GM19463 (cell line): ENCODE data around the gene SAPCD1.

Experiments used
- ATAC-seq: cut with Tn5 transposase; IDR thresholded peaks from one replicate; pipeline ENCODE4 v1.9.1; 2021; ENCODE audit warnings: mild to moderate bottlenecking, moderate library complexity; ENCODE audit not compliant: unreplicated experiment

Gene SAPCD1

DNA sequence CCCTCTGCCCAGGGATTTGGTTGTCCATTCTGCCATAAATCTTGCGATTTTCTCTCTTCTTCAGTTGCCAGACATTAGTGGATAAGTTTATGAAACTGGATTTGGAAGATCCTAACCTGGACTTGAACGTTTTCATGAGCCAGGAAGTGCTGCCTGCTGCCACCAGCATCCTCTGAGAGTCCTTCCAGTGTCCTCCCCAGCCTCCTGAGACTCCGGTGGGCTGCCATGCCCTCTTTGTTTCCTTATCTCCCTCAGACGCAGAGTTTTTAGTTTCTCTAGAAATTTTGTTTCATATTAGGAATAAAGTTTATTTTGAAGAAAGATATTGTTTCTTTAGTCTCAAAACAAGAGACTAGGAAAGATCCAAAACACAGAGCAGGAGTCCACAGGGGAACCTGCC is at the start of gene SAPCD1:
TSS of gene SAPCD1 (plus strand) at position 301 of the 400 bp plus-strand sequence. CDS start 399 bp downstream, outside the sequence.
- ATAC-seq, result no peak

DNA sequence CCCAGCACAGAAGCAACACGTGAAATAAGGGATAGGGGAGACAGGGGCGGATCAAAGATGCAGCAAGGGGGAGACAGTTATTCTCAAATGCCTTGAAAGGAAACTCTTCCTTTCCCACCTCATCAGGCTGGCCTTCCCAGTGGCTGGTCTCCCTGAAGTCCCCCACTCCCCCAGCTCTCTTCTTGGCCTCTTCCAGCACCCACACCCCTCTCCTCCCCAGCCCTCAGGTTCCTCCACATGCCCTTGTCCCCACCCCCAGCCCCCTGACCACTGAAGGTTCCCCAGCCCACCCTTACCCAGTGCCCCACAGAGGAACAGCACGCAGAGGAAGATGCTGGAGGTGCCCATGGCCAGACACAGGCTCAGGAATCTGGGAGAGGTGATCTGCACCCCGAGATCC is 49.0 kb upstream of the SAPCD1 start:
- ATAC-seq, result no peak

DNA sequence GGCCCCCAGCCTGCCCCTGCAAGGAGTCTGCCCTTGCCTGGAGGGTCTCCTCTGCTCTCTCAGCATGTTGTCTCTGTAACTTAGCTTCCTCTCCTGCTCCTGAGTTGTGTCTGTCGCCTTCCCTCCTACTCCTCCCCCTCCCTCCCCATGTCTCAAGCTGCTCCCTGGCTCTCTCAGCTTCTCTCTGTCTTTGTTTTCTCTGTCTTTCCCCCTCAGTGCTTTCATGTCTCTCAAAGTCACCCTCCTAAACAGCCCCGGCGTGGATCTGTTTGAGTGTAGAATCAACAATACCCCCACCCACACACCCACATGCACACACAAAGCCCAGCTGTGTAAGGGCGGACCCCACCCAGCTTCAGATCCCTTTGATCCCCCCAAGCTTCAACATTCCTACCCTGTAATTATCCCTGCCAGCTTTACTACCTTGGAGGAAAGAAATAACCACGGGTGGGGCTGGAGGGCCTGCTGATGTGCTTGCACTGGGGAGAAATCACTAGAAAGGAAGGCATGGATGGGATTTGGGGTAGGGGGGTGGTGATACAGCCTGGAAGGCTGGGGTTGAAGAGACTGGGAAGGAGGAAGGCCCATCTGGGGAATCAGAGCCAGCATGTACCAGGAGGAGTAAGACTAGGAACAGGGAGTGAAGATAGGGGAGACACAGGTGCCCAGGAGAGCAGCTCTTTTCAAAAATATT is 48.3 kb upstream of the SAPCD1 start:
- no peak for ATAC-seq

DNA sequence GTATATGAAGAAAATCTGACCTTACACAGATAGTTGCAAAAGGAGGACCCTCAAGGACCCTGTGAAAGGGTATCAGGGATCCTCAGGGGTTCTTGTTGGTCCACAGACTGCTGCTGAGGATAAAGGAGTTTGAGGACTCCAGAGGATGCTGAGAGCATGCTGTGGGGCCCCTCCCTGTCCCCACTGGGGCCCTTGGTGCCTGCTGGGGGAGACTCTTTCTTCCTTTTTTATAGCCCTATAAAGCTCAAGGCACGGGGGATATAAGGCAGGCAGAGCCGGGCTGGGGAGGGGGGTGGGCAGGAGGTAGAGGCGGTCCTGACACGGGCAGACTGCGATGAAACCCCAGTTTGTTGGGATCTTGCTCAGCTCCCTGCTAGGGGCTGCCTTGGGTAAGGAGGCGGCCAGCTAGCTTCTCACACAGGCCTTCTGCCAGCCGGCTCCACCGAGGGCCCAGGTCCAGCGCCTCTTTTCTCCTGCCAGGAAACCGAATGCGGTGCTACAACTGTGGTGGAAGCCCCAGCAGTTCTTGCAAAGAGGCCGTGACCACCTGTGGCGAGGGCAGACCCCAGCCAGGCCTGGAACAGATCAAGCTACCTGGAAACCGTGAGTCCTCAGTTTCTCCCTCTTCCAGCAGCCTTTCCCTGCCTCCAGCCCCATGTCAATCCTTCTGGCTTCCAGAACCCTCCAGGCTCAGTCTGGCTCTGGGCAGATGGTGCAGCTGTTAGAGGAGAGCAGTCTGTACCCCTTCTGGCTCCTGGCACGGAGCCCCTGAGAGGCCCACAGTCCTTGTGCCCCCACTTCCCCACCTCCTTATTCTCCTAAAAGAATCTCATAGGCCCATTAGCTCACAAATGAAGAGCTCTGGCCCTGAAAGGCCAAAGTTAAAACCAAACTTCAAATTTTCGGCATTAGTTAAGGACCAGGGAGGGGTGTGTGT is 47.2 kb upstream of the SAPCD1 start, which contains the start of gene LY6G6D:
TSS of gene LY6G6D (plus strand) at position 327 of the 937 bp plus-strand sequence. CDS start at position 335, 8 bp downstream.
- ATAC-seq, result no peak

DNA sequence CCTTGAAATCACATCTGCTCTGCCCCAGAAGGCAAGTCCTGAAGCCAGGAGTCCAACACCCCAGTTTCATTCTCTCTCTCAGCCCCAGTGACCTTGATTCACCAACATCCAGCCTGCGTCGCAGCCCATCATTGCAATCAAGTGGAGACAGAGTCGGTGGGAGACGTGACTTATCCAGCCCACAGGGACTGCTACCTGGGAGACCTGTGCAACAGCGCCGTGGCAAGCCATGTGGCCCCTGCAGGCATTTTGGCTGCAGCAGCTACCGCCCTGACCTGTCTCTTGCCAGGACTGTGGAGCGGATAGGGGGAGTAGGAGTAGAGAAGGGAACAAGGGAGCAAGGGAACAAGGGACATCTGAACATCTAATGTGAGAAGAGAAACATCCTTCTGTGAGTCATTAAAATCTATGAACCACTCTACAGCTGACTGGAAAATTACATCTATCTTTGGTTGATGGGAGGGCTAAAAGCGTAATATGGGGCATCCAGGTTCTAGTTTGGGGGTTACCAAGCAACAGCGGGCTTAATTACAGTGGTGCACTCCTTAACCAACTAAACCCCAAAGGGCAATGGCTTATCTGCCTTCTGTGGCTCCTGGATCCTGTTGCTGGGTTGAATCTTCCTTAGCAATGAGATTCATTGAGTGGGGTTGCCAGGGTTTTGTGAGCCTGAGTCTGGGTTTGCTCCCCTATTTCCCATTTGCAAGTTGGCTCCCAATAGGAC is 44.8 kb upstream of the SAPCD1 start:
- no peak for ATAC-seq

DNA sequence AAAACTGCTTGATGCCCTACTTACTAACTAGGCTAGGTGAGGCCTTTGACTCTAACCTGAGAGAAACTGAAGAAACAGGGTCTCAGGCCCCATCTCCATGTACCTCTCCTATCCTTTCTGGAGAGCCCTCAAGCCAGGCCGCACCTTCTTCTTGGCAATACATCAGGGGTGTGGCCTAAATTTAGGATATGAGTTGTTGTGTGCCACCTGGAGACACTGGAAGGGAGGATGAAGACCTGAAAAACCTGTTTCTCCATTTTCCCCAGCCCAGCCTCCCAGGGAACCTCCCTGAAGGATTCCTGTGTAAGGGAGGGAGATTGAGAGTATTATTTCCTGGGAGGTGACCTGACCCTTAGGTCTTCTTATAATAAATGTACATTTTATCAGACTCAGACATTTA is 44.2 kb upstream of the SAPCD1 start:
- no peak for ATAC-seq

DNA sequence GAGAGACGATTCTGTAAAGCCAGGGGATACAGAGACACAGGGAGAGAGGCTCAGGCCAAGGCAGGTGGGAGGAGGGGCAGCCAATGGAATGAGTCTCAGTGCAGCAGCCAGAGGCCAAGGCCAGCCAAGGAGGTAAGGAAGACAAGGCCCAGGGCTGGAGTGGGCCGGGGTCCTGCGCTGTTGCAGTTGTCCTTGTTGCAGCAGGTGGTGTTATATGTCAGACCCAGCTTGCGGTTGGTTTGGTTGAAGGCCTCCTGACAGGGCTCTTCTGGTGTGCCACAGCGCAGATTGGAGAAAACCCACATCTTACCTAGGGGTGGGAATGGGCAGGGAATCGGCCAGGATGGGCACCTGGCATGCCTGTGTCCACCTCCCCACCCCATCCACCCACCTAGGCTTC is 43.5 kb upstream of the SAPCD1 start:
- no peak for ATAC-seq

DNA sequence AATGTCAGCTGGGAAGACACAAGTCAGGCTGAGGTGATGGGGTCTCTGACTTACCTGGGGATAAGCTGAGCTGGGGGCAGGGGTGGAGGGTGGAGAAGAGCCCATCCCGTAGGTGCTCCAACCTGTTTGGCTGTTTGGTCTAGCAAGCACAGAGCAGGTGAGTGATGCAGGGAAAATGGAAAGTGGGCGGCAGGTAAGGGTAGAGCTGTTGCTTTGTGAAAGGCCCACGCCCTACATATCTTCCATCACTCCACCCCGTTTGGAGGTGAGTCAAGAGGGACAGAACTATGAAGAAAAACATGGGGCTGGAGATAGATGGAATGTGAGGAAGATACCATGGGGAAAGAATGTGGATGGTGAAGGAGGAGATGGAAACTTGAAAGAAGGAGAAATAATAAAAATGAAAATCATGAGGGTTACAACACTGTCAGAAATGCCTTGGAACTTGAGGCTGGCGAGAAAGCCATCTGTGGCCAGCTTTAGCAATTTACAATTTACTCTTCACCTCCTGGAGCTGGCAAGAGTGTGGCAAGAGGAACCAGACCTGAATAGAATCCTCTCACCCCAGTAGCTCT is 42.2 kb upstream of the SAPCD1 start:
- no peak for ATAC-seq

DNA sequence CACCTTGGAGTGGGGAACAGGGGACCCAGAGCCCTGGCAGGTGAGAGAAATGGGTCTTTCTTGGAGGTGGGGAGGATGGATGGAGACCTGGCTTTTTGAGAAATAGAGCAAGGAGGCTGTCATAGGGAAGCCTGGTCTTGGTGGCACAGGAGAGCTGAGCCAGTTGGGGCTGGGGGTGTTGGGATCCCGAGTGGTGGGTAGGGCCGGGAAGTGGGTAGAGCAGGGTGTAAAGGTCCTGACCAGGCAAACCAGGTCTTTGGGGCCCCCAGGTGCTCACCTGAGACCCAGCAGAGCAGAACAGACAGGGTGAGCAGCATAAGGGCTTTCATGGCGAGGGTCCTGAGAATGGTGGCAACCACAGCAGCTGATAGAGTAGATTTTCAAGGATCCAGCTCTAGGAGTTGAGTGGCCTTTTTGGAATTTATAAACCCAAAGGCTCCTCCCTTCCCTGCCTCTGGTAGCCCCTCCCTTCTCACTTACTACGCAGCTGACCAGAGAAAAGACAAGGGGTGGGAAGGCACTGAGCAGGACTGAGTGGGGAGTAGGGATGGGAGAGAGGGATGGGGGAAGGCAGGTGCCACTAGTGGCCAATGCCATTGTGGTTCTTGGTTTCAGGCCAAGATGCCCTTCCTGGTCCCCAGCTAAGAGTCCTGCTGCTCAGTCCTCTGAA is 41.0 kb upstream of the SAPCD1 start, which contains the start of gene LY6G6C:
TSS of gene LY6G6C (minus strand) at position 396 of the 670 bp plus-strand sequence. CDS start at position 329, 67 bp downstream.
- ATAC-seq, result no peak

DNA sequence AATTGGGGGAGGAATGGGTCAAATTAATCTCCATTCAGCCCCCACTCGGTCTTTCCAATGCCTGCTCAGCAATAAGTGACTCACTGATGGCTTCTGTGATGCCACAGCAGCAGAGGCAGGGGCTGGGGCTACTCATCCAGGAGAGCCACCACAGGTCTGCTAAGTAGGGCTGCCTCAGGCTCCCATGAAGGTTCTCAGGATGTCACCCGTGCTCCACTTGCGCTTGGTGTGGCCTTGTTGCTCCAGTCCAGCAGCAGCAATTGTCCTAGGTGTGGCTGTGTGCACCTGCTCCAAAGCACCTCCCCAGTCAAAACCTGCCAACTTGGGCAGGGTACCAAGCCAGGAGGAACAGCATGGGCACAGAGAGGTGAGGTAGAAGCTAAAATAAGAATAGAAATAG is 40.3 kb upstream of the SAPCD1 start:
- ATAC-seq, result no peak

DNA sequence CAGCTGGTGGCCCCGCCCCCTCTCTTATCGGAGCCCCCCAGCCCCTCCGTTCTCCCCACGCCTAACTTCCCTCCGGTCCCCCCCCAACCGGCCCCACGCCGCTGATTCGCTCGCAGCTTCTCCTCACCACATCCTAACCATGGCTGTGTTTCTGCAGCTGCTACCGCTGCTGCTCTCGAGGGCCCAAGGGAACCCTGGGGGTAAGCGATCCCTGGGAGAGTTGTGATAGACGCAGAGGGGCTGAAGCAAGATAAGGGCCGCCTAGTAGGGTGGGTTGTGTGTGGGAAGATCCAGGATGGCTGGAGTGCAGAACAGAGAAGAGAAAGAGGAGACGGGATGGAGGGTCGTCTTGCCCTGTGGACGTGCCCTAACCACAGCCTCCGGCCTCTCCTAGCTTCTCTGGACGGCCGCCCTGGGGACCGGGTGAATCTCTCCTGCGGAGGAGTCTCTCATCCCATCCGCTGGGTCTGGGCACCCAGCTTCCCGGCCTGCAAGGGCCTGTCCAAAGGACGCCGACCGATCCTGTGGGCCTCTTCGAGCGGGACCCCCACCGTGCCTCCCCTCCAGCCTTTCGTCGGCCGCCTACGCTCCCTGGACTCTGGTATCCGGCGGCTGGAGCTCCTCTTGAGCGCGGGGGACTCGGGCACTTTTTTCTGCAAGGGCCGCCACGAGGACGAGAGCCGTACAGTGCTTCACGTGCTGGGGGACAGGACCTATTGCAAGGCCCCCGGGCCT is 39.0 kb upstream of the SAPCD1 start, which contains the start of gene MPIG6B:
TSS of gene MPIG6B (plus strand) at position 129 of the 735 bp plus-strand sequence. CDS start at position 140, 11 bp downstream.
- no peak for ATAC-seq

DNA sequence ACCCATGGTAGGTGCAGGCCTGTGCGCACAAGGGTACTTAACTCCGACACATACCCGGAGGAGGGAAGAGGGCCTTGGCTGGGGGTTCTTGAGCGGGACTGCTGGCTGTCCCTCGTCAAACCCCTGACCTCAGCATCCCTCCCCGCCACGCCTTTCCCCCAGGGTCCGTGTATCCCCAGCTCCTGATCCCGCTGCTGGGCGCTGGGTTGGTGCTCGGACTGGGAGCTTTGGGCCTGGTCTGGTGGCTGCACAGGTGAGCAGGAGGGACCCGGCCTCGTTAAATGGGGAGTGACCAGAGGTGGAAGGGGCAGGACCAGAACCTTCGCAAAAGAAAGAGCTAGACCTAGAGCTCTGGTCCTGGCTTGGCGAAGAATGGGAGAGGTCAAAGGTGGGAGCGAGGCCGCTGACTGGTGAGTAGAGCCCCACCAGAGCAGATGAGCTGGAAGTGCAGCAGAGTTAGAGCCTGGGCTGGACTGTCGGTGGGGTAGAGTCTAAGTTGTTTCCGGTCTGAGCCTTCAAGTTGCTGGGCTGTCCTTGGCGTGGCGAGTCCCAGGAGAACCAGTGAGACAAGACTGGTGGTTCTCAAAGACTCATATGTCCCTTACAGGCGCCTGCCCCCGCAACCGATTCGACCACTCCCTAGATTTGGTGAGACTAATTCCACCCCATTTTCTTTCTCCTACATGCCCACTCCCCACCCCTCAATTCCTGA is 38.3 kb upstream of the SAPCD1 start:
- no peak for ATAC-seq

DNA sequence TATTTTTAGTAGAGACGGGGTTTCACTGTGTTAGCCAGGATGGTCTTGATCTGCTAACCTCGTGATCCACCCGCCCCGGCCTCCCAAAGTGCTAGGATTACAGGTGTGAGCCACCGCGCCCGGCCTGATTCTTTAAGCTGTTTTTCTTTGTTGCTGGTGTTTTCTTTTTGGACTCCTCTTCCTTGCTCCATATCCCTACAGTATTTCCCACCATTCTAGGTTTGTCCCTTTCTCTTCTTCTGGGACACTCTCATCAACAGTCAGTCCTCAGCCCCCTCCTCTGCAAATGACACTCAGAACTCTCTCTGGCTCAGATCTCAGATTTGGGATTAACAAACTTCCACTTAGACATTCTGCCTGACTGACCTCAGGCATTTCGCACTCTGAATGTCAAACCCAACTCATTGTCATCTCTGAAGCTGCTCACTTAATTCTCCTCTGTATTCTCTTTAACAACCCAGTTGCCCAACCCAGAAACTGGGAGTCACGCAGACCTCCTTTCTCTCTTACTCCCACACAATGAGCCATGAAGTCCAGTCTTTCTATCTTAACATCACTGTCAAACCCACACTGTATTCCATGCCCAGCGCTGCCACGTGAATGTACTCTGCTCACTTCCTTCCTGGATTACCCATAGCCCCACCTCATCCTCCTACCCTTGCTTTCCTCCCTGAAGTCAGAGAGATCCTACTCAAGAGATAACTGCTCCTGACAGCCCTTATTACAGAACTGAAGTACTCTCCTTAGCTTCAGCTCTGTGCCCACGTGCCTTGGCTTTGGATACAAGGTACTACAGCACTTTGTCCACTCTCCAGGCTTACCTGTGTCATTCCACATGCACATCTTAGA is 36.7 kb upstream of the SAPCD1 start:
- ATAC-seq, result no peak

DNA sequence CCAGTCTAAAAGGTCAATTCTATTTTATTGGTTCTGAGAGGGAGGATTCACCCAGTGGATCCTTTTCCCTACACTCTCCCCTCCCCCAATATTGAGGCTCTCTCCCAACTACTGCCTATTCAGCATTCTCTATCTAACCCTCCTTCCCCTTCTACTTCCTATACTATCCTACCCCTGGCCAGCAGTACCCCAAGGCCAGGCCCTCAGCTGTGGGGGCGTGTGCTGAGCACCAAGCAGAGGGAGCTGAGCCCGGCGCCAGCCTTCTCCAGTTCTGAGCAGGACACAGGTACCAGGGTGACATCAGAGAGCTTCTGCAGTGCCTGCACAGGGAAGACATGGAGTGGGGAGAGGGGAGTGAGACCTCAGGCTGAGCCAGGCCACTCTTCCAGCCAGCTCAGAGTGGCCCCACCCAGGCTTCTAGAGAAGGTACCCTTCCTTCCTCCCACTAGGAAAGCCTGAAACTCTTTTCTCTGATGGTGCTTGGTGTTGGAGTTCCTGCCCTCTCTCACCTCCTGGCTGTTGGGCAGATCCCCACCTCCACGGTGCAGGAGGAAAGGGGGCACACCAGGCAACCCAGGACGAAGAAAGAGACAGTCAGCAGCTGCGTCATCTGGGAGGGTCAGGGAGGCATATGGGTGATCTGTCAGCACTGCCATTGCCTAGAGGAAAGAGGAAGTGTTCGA is 35.3 kb upstream of the SAPCD1 start:
- peak; percentile 59 for ATAC-seq

DNA sequence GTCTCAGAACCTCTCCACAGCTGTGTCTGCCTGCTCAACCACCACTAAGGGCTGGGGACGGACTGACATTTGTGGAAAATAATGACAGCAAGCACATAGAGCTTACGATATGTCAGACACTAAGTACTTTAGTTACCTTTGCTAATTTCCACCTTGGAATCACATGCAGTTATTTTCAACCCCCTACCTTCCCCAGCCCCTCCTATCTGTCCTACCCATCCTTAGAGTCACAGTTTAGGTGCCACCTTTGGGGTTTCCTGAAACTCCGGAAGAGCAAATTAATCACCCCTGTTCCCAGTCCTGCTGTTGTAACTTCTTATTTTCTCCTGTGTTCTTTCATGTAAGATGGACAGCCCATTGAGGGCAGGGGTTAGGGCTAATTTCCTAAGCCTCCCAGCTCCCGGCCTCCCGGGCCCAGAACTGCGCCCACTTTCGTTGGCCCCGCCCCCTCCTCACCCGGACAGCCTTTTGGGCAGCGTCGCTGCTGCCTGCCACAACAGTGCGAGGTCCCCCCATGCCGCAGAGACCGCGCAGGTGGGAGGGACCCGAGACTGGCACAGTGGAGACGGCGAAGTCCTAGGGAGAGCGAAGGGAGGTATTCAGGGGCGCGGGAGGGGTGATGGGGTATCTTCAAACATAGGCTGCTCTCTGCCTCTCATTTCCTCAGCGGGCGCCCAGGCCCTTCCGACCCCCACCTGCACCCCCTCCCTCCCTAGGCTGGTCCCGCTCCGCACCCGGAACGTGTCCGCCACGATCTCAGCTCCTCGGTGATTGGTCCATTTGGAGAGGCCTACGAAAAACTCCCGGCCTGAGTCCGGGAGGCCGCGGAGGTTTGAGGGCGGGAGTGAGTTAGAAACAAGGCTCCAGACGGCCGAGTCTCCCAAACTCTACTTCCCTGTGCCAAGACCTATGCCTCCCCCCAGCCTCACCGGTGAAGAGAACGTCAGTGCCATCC is 34.5 kb upstream of the SAPCD1 start:
- ATAC-seq, result no peak
